Astrocyte of the cerebellum (primary cell): ENCODE results near the gene ZDHHC4.

Experiments
- DNase-seq: peaks from one replicate; pipeline ENCODE4 v3.0.0-alpha.2; 2011; ENCODE audit warnings: low read depth
- H3K4me3 ChIP-seq: 2 replicates; pipeline ENCODE4 v1.5.1; 2011; ENCODE audit warnings: mild to moderate bottlenecking, low read depth, low read length, moderate library complexity
- in situ Hi-C: cut with HindIII; loops from 2 replicates; pipeline ENCODE4 v1.10.0; 2017; ENCODE audit warnings: low sequenced_read_pairs
- TF ChIP-seq, protein P1 (sequence below): IDR thresholded peaks from 2 replicates; pipeline ENCODE4 v1.5.1; 2012; ENCODE audit warnings: low read length, low read depth, moderate library complexity, mild to moderate bottlenecking; ENCODE audit errors: missing control alignments

ZDHHC4 gene

DNA sequence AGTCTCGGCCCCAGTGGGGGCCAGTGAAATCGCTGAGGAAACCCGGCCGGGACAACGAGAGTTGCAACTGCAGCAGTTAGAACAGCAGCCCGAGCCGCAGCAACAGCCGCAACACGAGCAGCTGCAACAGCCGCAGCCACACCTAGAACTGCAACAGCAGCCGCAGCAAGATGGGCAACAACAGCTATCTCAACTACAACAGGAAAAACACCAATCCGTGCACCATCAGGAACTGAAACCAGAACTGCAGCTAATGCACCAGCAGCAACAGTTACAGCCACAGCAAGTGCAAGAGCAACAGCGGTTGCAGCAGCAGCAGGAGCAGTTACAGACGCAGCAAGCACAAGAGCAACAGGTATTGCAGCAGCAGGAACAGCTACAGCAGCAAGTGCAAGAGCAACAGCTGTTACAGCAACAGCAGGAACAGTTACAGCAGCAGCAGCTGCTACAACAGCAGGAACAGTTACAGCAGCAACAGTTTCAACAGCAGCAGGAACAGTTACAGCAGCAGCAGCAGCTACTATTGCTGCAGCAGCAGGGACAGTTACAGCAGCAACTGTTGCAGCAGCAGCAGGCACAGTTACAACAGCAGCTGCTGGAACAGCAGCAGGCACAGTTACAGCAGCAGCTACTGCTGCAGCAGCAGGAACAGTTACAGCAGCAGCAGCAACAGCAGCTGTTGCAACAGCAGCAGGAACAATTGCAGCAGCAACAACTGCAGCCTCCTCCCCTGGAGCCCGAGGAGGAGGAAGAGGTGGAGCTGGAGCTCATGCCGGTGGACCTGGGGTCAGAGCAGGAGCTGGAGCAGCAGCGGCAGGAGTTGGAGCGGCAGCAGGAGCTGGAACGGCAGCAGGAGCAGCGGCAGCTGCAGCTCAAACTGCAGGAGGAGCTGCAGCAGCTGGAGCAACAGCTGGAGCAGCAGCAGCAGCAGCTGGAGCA lies 44.2 kb downstream of the ZDHHC4 start:
- no peak overlapping the region for H3K4me3 ChIP-seq
- TF ChIP-seq, protein P1, sequence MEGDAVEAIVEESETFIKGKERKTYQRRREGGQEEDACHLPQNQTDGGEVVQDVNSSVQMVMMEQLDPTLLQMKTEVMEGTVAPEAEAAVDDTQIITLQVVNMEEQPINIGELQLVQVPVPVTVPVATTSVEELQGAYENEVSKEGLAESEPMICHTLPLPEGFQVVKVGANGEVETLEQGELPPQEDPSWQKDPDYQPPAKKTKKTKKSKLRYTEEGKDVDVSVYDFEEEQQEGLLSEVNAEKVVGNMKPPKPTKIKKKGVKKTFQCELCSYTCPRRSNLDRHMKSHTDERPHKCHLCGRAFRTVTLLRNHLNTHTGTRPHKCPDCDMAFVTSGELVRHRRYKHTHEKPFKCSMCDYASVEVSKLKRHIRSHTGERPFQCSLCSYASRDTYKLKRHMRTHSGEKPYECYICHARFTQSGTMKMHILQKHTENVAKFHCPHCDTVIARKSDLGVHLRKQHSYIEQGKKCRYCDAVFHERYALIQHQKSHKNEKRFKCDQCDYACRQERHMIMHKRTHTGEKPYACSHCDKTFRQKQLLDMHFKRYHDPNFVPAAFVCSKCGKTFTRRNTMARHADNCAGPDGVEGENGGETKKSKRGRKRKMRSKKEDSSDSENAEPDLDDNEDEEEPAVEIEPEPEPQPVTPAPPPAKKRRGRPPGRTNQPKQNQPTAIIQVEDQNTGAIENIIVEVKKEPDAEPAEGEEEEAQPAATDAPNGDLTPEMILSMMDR = no peak
- in situ Hi-C loops = no loop called here
- no peak for DNase-seq

DNA sequence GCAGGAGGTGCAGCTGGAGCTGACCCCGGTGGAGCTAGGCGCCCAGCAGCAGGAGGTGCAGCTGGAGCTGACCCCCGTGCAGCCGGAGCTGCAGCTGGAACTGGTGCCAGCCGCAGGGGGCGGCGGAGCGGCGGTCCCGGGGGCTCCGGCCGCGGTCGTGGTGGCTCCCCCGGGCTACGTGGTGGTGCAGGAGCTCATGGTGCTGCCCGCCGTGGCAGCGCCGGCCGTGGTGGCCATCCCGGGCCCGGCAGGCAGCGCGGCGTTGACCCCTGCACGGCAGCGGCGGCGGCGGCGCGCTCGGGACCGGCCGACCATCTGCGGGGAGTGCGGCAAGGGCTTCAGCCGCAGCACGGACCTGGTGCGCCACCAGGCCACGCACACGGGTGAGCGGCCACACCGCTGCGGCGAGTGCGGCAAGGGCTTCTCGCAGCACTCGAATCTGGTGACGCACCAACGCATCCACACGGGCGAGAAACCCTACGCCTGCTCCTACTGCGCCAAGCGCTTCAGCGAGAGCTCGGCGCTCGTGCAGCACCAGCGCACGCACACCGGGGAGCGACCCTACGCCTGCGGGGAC lies 45.0 kb downstream of the ZDHHC4 start:
- no peak overlapping the region for H3K4me3 ChIP-seq
- in situ Hi-C loops = no loop called here
- TF ChIP-seq, protein P1 = no peak
- DNase-seq = no peak

GRCh38 chr7:6623589-6624245 lies 46.5 kb downstream of the ZDHHC4 start:
- no peak for DNase-seq
- TF ChIP-seq, protein P1 = no peak
- no peak overlapping the region for H3K4me3 ChIP-seq
- in situ Hi-C loops = no loop called here

- H3K4me3 ChIP-seq = no peak overlapping the region
- TF ChIP-seq, protein P1 = no peak
- no peak for DNase-seq
- in situ Hi-C loops = no loop called here
These were observed 47.0 kb downstream of the ZDHHC4 start for GRCh38 chr7:6624246-6624611.

- in situ Hi-C loops = no loop called here
- no peak for DNase-seq
- TF ChIP-seq, protein P1 = no peak
- H3K4me3 ChIP-seq = no peak overlapping the region
These were observed 50.8 kb downstream of the ZDHHC4 start for GRCh38 chr7:6628045-6628444.

DNA sequence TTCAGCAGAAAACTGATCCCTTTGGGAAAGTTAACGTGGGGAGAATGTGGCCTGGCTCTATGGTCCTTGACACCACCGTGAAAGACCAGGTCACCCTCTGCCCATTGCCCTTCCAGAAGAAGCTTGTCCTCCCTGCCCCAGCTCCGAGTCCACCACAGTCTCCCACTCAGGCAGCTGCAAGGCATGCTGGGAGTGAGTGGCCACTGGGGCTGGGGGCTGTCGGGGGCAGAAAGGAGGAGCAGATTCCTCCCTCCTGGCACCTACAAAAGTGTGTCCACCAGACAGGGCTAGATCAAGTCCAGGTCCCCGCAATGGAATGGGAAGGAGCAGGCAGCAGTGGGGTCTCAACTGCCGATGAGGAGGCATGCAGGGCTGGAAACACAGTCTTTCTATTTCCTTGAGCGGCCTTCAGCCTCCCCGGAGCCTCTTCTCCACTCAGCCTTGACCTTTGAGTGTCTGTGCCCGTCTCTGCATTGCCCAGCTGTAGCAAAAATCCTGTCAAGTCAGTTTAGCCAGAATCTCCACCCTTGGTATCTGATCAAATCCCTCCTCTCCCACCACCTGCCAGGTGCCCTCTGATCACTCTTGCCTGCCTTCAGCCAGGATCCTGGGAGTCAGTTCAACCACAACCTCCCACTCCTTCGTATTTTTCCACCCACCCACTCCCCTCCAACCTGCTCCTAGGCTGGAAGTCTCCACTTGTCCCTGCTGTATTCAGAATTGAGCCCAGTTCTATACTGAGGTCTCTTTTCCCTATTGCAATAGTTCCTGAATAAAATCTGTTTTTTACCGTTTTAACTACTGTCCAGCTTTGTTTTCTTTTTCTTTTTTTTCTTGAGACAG lies 53.0 kb downstream of the ZDHHC4 start:
- TF ChIP-seq, protein P1 = no peak
- in situ Hi-C loops = loop anchor here (10.0 kb wide), 1 partner anchor 85 kb away; no protein-coding TSS in a partner anchor
- no peak for DNase-seq
- no peak overlapping the region for H3K4me3 ChIP-seq
